Sigmoid colon (tissue), 7 donors: ENCODE data around the gene MRPL28. TPM values are rescaled to one million over a fixed set of nuclear protein-coding genes. Genes with fewer than 3 reads are reported as not detected.

Experiments used
- DNase-seq: peaks from one replicate; pipeline ENCODE4 v3.0.0-alpha.2; 2019
- H3K27ac ChIP-seq, 4 donors: fragments of 200-600 bp; sonication (generic); one replicate each; pipeline ENCODE4 v1.5.1; 2016 to 2019; ENCODE audit warnings: mild to moderate bottlenecking in 1 of 4
- H3K27me3 ChIP-seq, 3 donors: fragments of 200-600 bp; sonication (generic); one replicate each; pipeline ENCODE4 v1.5.1; 2019; ENCODE audit warnings: mild to moderate bottlenecking in 1 of 3
- H3K36me3 ChIP-seq, 4 donors: fragments of 200-600 bp; sonication (generic); one replicate each; pipeline ENCODE4 v1.5.1; 2016 to 2019
- H3K4me1 ChIP-seq, 4 donors: fragments of 200-600 bp; sonication (generic); one replicate each; pipeline ENCODE4 v1.5.1; 2017 to 2019
- H3K4me3 ChIP-seq, 4 donors: fragments of 200-600 bp; sonication (generic); one replicate each; pipeline ENCODE4 v1.5.1; 2017 to 2019; ENCODE audit warnings: mild to moderate bottlenecking in 2 of 4, moderate library complexity in 1 of 4
- H3K9me3 ChIP-seq, 4 donors: fragments of 200-600 bp in 3 of 4; sonication (generic) in 3 of 4; one replicate each; pipeline versions ENCODE4 v1.5.1 to v1.6.1; 2013 to 2019
- CTCF ChIP-seq, 4 experiments: fragments of 450-650 bp in 3 of 4; fragments of 200-600 bp in 1 of 4; IDR thresholded peaks; one replicate each; pipeline ENCODE4 v1.5.1; 2016 to 2019; ENCODE audit warnings: antibody characterized with exemption in 4 of 4, mild to moderate bottlenecking in 3 of 4, moderate library complexity in 2 of 4
- EP300 ChIP-seq, 4 donors: sonication (generic); formaldehyde crosslinking; IDR thresholded peaks; one replicate each; pipeline ENCODE4 v1.6.1; 2017; ENCODE audit warnings: antibody characterized with exemption in 4 of 4
- POLR2A ChIP-seq, 2 donors: fragments of 450-650 bp; IDR thresholded peaks; one replicate each; pipeline ENCODE4 v1.6.1; 2016; ENCODE audit warnings: antibody characterized with exemption in 2 of 2, mild to moderate bottlenecking in 2 of 2, moderate library complexity in 2 of 2
- POLR2AphosphoS5 ChIP-seq, 4 donors: sonication (generic); formaldehyde crosslinking; IDR thresholded peaks; one replicate each; pipeline ENCODE4 v1.6.1; 2017; ENCODE audit warnings: antibody characterized with exemption in 4 of 4
- WGBS, 2 donors: extraction: QIAGEN DNeasy Blood & Tissue Kit; methylation state at CpG; one replicate each; pipeline ENCODE4 v1.1.7; 2013; 5-methylcytosine and 5-hydroxymethylcytosine counted together
- intact Hi-C: fragments of 100-400 bp; cut with DNase I; formaldehyde crosslinking; loops from one replicate; pipeline ENCODE4 v1.15.1; 2023
- polyA plus RNA-seq, 3 donors: library from polyadenylated mRNA; stranded (reverse); fragments of 200-250 nt; gene quantifications; one replicate each; pipeline ENCODE4 v1.2.3, GENCODE V29; 2013
- total RNA-seq, 4 donors: library from RNA; depleted of rRNA; stranded (reverse); fragments of >200 nt; gene quantifications; one replicate each; pipeline ENCODE4 v1.1.0, GENCODE V29; 2016
- donor health status: healthy with polysubstance abuse.
- donor health status: Bipolar disorder and iron deficiency.
- donor health status: healthy.

Gene MRPL28
- total and polyA plus RNA-seq, 7 donors, result 49.6 to 95.9 (median 74.5) TPM

- no peak overlapping the region for H3K27ac ChIP-seq
- no peak for DNase-seq
- H3K4me1 ChIP-seq, result peaks cover 3 to 25% (median 15%) of the 10 kb centered on the region in 4 donors
- no peaks in the 10 kb centered on the region for H3K9me3 ChIP-seq
- TF ChIP-seq CTCF (IDR thresholded peaks at IDR 0.05), result no peak
- no peak for TF ChIP-seq EP300 (IDR thresholded peaks at IDR 0.05)
- TF ChIP-seq POLR2A (IDR thresholded peaks at IDR 0.05), result no peak
- TF ChIP-seq POLR2AphosphoS5 (IDR thresholded peaks at IDR 0.05), result no peak
- H3K4me3 ChIP-seq, result no peak overlapping the region
- no peaks in the 10 kb centered on the region for H3K27me3 ChIP-seq
- WGBS, 2 donors, result 95 to 96% methylated on average over 44 of the region's 44 CpGs
- intact Hi-C loops, result no loop called here
- peaks cover 4 to 62% (median 31%) of the 10 kb centered on the region in 4 donors for H3K36me3 ChIP-seq
Observed at GRCh38 chr16:375927-376816, 5.8 kb upstream of the MRPL28 start.

- Histone ChIP-seq H3K27me3 (no peaks in the 10 kb centered on the region), H3K4me1 (peaks cover 3 to 22% (median 14%) of the 10 kb centered on the region in 4 donors), H3K4me3 (no peak overlapping the region), H3K36me3 (peaks cover 4 to 62% (median 31%) of the 10 kb centered on the region in 4 donors), H3K9me3 (no peaks in the 10 kb centered on the region), H3K27ac (no peak overlapping the region)
- DNase-seq, result no peak
- 95% methylated on average over 23 of the region's 23 CpGs for WGBS, 2 donors
- intact Hi-C loops, result no loop called here
- TF ChIP-seq POLR2AphosphoS5 (IDR thresholded peaks at IDR 0.05) (no peak), POLR2A (IDR thresholded peaks at IDR 0.05) (no peak), EP300 (IDR thresholded peaks at IDR 0.05) (no peak), CTCF (IDR thresholded peaks at IDR 0.05) (no peak)
Observed at GRCh38 chr16:375212-375611, 4.9 kb upstream of the MRPL28 start.

GRCh38 chr16:374616-374926, 4.2 kb upstream of the MRPL28 start:
- Histone ChIP-seq H3K27me3 (no peaks in the 10 kb centered on the region), H3K4me1 (peaks cover 3 to 21% (median 16%) of the 10 kb centered on the region in 4 donors), H3K9me3 (no peaks in the 10 kb centered on the region), H3K27ac (no peak overlapping the region), H3K4me3 (no peak overlapping the region), H3K36me3 (peaks cover 4 to 62% (median 31%) of the 10 kb centered on the region in 4 donors)
- 51 to 81% methylated on average over 9 of the region's 9 CpGs for WGBS, 2 donors
- intact Hi-C loops, result loop anchor here (5.0 kb wide), 1 partner anchor 52 kb away; no protein-coding TSS in a partner anchor
- TF ChIP-seq POLR2AphosphoS5 (IDR thresholded peaks at IDR 0.05), result no peak
- TF ChIP-seq CTCF (IDR thresholded peaks at IDR 0.05), result no peak
- no peak for TF ChIP-seq EP300 (IDR thresholded peaks at IDR 0.05)
- no peak for TF ChIP-seq POLR2A (IDR thresholded peaks at IDR 0.05)
- no peak for DNase-seq

- Histone ChIP-seq H3K36me3 (peaks cover 4 to 63% (median 31%) of the 10 kb centered on the region in 4 donors), H3K9me3 (no peaks in the 10 kb centered on the region), H3K4me1 (peaks cover 3 to 20% (median 18%) of the 10 kb centered on the region in 4 donors), H3K27me3 (no peaks in the 10 kb centered on the region), H3K27ac (no peak overlapping the region), H3K4me3 (no peak overlapping the region)
- intact Hi-C loops, result loop anchor here (5.0 kb wide), 1 partner anchor 52 kb away; no protein-coding TSS in a partner anchor
- TF ChIP-seq EP300 (IDR thresholded peaks at IDR 0.05) (no peak), POLR2A (IDR thresholded peaks at IDR 0.05) (no peak), POLR2AphosphoS5 (IDR thresholded peaks at IDR 0.05) (no peak), CTCF (IDR thresholded peaks at IDR 0.05) (no peak)
- 93% methylated on average over 44 of the region's 44 CpGs for WGBS, 2 donors
- peak; percentile 63 for DNase-seq
Observed at GRCh38 chr16:373848-374615, 3.7 kb upstream of the MRPL28 start.
